HG03064 (cell line): ENCODE results near the gene CRMP1.
"Not testable (repeated sequence)": the region's sequence is repeated elsewhere in the genome, so short reads cannot be mapped to it uniquely, and the experiment has no call there.

ENCODE experiments used
- ATAC-seq: cut with Tn5 transposase; IDR thresholded peaks from one replicate; pipeline ENCODE4 v1.9.1; 2021; ENCODE audit warnings: low read depth; ENCODE audit not compliant: unreplicated experiment

The CRMP1 gene

GRCh38 chr4:5863461-5864113, 29.3 kb downstream of the CRMP1 start:
- no peak for ATAC-seq

GRCh38 chr4:5858020-5858769, 34.7 kb downstream of the CRMP1 start:
- no peak for ATAC-seq

DNA sequence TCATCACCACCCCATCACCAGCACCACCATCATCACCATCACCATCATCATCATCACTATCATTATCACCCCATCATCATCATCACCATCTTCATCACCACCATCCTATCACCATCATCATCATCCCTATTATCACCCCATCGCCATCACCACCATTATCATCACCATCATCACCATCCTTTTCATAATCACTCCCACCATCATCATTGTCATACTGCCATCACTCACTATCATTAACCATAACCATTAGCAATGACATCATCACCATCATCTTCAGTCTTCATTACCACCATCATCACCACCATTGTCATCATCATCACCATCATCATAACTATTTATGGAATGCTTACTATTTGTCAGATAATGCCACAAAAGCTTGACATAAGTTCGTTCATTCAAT, 35.7 kb downstream of the CRMP1 start:
- ATAC-seq = no peak

DNA sequence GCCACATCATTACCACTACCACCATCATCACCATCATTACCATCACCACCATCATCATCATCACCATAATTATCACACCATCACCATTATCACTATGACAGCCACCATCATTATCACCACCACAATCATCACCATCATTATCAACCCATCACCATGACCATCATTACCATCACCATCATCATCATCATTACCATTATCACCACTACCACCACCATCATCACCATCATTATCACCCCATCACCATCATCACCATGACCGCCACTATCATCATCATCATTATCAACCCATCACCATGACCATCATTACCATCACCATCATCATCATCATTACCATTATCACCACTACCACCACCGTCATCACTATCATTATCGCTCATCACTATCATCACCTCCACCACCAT, 36.5 kb downstream of the CRMP1 start:
- ATAC-seq = not testable (repeated sequence)

- no peak for ATAC-seq
These were observed 38.0 kb downstream of the CRMP1 start for GRCh38 chr4:5854929-5855328.

DNA sequence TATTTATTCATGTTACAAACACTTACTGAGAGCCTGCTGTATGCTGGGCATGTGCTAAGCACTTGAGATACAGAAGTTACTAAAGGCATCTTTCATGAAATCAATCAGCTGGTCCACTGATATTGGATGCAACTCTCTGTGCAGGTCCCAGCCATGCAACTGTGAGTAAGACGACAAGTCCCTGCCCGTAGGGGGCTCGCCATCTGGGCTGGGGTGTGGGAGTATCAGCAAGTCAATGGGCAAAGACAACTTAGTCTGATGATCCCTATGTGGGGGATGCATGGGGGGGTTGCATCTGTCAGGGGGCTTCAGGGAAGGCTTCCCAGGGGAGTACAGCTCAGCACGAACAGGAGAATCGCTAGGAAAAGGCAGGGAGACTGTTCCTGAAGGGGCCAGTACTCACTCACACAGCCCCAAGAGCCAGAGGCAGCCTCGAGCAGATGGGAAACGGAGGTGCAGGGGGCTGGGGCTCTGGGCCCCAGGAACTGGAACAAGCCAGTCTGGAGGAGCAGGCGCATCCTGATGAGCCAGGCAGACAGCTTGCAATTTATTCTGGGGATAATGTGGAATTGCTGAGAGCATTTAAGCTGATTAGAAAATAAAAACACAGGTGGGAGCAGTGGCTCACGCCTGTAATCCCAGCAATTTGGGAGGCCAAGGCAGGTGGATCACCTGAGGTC, 40.2 kb downstream of the CRMP1 start:
- ATAC-seq = no peak

- no peak for ATAC-seq
These were observed 41.1 kb downstream of the CRMP1 start for GRCh38 chr4:5851637-5852301.

- no peak for ATAC-seq
These were observed 47.6 kb downstream of the CRMP1 start for GRCh38 chr4:5845035-5845905.

DNA sequence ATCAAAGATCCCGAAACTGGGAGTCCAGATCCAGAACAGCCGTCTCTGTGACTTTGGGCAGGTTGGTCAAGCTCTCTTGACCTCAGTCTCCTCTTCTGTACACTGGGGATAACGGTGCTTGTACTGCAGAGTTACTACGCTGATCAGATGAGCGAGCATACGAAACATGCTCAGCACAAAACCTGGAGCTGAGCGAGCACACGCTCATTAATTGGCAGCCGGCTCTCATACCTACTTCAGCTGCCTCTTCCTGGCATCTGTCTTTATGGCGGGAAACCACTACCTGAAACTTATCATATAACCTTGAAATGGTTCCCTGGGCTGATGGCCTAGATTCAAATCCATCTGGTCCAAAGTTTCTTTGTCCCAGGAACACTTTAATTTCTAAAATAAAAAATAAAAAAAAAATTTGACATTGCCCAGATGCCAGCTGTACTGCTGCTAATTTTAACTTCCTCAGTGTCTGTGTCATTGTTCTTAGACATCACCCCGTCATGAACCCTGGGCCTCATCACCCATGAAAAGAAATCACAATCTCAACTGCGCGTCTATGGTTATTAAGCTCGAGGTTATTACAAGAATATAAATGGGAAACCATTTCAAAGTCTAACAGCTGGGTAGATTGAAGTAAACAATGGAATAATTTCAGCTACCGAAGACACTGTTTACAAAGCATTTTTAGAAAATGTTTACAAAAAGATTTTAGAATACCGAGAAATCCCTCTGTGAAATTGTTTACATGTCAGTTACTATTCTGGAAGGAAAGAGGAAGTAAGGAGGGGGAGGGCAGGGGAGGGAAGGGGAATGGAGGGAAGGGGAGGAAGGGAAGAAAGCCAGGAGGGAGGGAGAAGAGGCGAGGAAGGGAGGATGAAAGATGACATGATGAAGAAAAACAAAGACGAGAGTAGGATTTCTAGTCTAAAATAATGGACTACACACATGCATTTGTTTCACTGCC, 49.0 kb downstream of the CRMP1 start:
- no peak for ATAC-seq

DNA sequence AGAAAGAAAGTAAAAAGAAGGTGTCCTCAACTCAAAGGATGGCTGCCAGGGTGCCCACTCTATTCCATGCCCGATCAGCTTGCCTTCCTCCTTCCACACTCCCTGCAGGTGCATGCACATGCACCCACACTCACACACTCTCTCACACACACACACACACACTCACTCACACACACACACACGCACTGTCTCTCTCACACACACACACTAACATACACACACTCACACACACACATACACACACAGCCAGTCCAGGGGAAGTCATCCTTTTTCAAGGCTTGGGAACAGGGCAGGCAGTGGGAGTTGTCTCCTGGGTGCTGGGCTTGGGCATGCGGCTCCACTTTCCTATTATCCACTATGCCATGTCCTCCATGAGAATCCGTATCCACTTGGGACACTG, 50.4 kb downstream of the CRMP1 start:
- ATAC-seq = no peak

DNA sequence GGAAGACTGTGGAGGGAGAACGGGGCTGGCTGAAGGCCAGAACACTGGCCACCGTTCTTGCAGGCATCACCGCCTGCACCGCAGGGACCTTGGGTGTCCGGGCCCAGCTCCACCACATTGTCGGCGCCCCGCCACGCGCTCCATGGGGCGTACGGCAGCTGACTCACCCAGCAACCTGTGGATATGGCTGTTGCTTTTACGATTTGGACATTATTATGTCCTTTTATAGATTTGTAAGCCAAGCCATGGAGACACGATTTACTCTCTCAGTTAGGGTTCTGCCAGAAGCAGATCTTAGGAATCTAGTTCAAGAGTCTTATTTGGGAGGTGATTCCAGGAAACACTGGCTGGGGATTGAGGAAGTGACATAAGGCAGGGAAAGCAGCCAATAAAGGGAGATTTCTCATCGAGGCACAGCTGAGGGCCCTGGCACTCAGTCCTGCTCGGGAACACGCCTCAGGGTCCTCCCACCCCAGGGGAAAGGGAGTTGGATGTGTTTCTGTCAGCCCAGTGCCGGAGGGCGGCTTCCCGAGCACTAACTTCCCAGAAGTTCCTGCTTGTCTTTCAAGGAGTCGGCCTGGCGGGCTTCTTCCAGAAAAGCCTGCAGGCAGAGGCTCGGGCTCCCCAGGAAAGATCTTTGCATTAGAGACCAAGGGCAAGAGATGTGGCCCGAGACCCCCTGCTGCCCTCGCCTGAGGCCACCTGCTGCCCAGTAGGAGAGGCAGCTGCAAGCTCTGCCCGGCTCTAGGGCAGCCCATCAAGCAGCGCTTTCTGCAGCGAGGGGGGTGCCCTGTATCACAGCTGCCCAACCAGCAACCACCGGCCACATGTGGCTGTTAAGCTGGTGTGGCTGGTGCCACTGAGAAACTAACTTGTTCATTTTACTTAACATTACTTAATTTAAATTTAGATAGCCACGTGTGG, 52.9 kb downstream of the CRMP1 start:
- no peak for ATAC-seq

DNA sequence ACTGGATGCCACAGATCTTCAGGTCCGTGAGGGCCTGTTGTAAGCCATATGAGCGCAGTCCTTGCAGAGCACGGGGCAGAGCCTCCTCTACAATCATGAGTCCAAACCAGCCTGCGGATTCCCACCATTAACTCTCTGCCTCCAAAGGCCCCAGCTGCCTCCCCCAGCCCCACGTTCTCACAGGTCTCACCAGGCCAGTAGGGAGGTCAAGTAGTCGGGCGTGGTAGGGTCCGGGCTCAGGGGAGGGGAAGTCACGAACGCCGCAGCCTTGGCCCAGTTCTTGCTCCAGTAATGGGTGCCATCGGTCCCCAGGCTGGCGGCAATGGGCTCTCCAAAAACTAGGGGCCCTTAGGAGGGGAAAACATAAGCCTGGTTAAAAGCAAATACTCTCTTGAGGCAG, 53.6 kb downstream of the CRMP1 start:
- ATAC-seq = no peak

- ATAC-seq = not testable (repeated sequence)
These were observed 55.4 kb downstream of the CRMP1 start for GRCh38 chr4:5837483-5837882.

DNA sequence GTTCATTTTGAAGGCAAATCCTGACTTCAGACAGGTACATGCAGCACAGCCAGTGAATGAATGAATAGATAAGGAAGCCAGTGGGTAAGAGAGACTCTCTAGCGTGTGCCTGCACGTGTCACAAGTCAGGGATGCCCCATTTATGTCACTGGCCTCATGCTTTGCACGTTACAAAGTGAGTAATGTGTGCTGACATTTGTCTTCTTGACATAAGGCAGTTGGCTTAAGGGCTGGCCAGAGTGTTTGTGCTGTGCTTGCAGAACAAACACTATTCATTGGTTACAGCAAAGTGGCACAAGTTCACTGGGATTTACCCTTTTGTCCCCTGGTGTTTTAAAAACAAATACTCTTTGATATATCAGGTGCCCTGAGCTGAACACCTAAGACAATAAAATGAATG, 55.9 kb downstream of the CRMP1 start:
- no peak for ATAC-seq

DNA sequence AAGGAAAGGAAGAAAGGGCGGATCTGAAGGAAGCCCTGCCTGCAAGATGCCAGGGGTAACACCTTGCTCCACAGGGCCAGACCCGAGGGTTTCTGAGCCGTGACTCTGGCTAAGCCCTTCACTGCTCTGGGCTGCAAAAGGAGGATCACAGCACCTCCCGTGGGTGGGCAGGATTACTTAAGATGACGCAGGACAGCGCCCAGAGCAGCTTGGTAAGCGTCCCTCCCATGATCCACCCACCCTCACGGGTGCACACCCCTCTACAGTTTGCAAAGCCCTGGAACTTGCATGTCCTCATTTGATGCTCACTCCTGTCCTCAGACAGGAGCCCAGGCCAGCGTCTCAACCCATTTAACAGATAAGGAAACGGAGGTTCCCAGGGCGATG, 64.9 kb downstream of the CRMP1 start:
- no peak for ATAC-seq

GRCh38 chr4:5827108-5828004, 65.5 kb downstream of the CRMP1 start:
- no peak for ATAC-seq

- ATAC-seq = no peak
These were observed 66.3 kb downstream of the CRMP1 start for GRCh38 chr4:5826437-5827107.
